Activated CD8-positive, alpha-beta memory T cell treated with anti-CD3 and anti-CD28 coated beads, Interleukin-2, amount 50 U/mL, for 24 hours (primary cell): ENCODE measurements around the gene USP50.
"Not testable (repeated sequence)": the region's sequence is repeated elsewhere in the genome, so short reads cannot be mapped to it uniquely, and the experiment has no call there.

Experiments used
- DNase-seq: peaks from one replicate; pipeline ENCODE4 v3.0.0-alpha.2; 2020; ENCODE audit errors: extremely low read depth

USP50 gene

GRCh38 chr15:50546566-50546965 lies at the start of gene USP50:
TSS of gene USP50 (minus strand) at chr15:50546666. CDS start at chr15:50546525, 141 bp downstream.
- no peak for DNase-seq

- DNase-seq = no peak
These were observed 47.8 kb upstream of the USP50 start for GRCh38 chr15:50594311-50594710.

- DNase-seq = no peak
These were observed 47.3 kb upstream of the USP50 start for GRCh38 chr15:50593761-50594160.

- no peak for DNase-seq
These were observed 43.8 kb upstream of the USP50 start for GRCh38 chr15:50590288-50590687.

GRCh38 chr15:50577492-50577891 lies 31.0 kb upstream of the USP50 start:
- no peak for DNase-seq

GRCh38 chr15:50576166-50576565 lies 29.7 kb upstream of the USP50 start:
- no peak for DNase-seq

- not testable (repeated sequence) for DNase-seq
These were observed 27.4 kb upstream of the USP50 start for GRCh38 chr15:50573842-50574241.

GRCh38 chr15:50563756-50564155 lies 17.3 kb upstream of the USP50 start:
- no peak for DNase-seq

GRCh38 chr15:50562735-50563640 lies 16.5 kb upstream of the USP50 start:
- DNase-seq = no peak

- no peak for DNase-seq
These were observed 11.5 kb upstream of the USP50 start for GRCh38 chr15:50558012-50558411.

GRCh38 chr15:50556642-50557371 lies 10.3 kb upstream of the USP50 start:
- DNase-seq = no peak

GRCh38 chr15:50552238-50552637 lies 5.8 kb upstream of the USP50 start:
- no peak for DNase-seq

GRCh38 chr15:50549326-50549725 lies 2.9 kb upstream of the USP50 start:
- no peak for DNase-seq

GRCh38 chr15:50544368-50544767 lies 2.1 kb downstream of the USP50 start:
- no peak for DNase-seq

- no peak for DNase-seq
These were observed 2.9 kb downstream of the USP50 start for GRCh38 chr15:50543556-50543955.

GRCh38 chr15:50542887-50543210 lies 3.6 kb downstream of the USP50 start:
- no peak for DNase-seq

GRCh38 chr15:50531766-50532165 lies 14.7 kb downstream of the USP50 start:
- DNase-seq = no peak

- no peak for DNase-seq
These were observed 15.3 kb downstream of the USP50 start for GRCh38 chr15:50531163-50531562.

- no peak for DNase-seq
These were observed 22.6 kb downstream of the USP50 start for GRCh38 chr15:50523851-50524251.

GRCh38 chr15:50519740-50520425 lies 26.6 kb downstream of the USP50 start:
- DNase-seq = no peak

GRCh38 chr15:50513001-50513400 lies 33.5 kb downstream of the USP50 start:
- DNase-seq = no peak

GRCh38 chr15:50506121-50506520 lies 40.3 kb downstream of the USP50 start:
- DNase-seq = no peak
